Calu3 (cell line): ENCODE data around the gene UFC1. TPM values are rescaled to one million over a fixed set of nuclear protein-coding genes. Genes with fewer than 3 reads are reported as not detected.
A peak's percentile ranks its signal among the peaks of the same experiment; 100 is the strongest.

Experiments
- BruUV-seq: library from RNA; stranded (reverse); fragments of 400-500 nt; replicated peaks from 2 replicates; lab custom pipeline; 2021; lab: Mats Ljungman, UMichigan
- CTCF ChIA-PET: fragments of 300-600 bp; sonication (Branson Sonifier 250); formaldehyde crosslinking; loops from one replicate; lab custom pipeline; 2022; ENCODE audit warnings: antibody characterized with exemption; lab: Charles Lee
- DNase-seq: peaks from one replicate; pipeline ENCODE4 v3.0.0; 2022
- H3K27ac Mint-ChIP-seq: one replicate; pipeline ENCODE4 v1.8.0; 2022; ENCODE audit warnings: mixed read lengths; ENCODE audit not compliant: unreplicated experiment
- H3K27me3 Mint-ChIP-seq: one replicate; pipeline ENCODE4 v1.8.0; 2022; ENCODE audit warnings: mixed read lengths; ENCODE audit not compliant: unreplicated experiment
- H3K36me3 Mint-ChIP-seq: one replicate; pipeline ENCODE4 v1.8.0; 2022; ENCODE audit warnings: mild to moderate bottlenecking, moderate library complexity, mixed read lengths; ENCODE audit not compliant: insufficient read depth, unreplicated experiment
- H3K4me1 Mint-ChIP-seq: one replicate; pipeline ENCODE4 v1.8.0; 2022; ENCODE audit warnings: mild to moderate bottlenecking, low read depth, mixed read lengths; ENCODE audit not compliant: unreplicated experiment
- H3K4me3 Mint-ChIP-seq: one replicate; pipeline ENCODE4 v1.8.0; 2022; ENCODE audit warnings: mild to moderate bottlenecking, low read depth, moderate library complexity, mixed read lengths; ENCODE audit not compliant: unreplicated experiment
- H3K9me3 Mint-ChIP-seq: one replicate; pipeline ENCODE4 v1.8.0; 2022; ENCODE audit warnings: low read depth, mixed read lengths; ENCODE audit not compliant: unreplicated experiment
- CTCF ChIP-seq: fragments of 200-600 bp; IDR thresholded peaks from one replicate; pipeline ENCODE4 v1.8.0; 2022; ENCODE audit warnings: antibody characterized with exemption; ENCODE audit not compliant: unreplicated experiment
- intact Hi-C: fragments of 100-400 bp; cut with micrococcal nuclease; formaldehyde crosslinking; loops from one replicate; pipeline ENCODE4 v1.10.0; 2022; ENCODE audit not compliant: unreplicated experiment
- total RNA-seq: library from RNA; stranded (reverse); gene quantifications from 2 replicates; pipeline ENCODE4 v1.2.3, GENCODE V29; 2022

The UFC1 gene
- total RNA-seq, 1 experiment from 2014 or later, result 85.8 TPM

GRCh38 chr1:161159087-161159912 lies 5.5 kb downstream of the UFC1 start, which contains the start of gene USP21:
TSS of gene USP21 (plus strand) at chr1:161159500. CDS start at chr1:161160641, 1,141 bp downstream.
- intact Hi-C loops, result no loop called here
- CTCF ChIA-PET, result interaction anchor here (1.1 kb wide), 1 partner anchor 18 kb away, joined by 3 read pairs; no protein-coding TSS in a partner anchor

GRCh38 chr1:161159913-161160243 lies 6.1 kb downstream of the UFC1 start:
- no peaks in the 10 kb centered on the region for H3K9me3 Mint-ChIP-seq
- TF ChIP-seq CTCF, result no peak
- no peaks in the 10 kb centered on the region for H3K27me3 Mint-ChIP-seq
- no TSS peak for BruUV-seq
- H3K36me3 Mint-ChIP-seq, result peaks cover 66% of the 10 kb centered on the region
- intact Hi-C loops, result no loop called here
- no peak for DNase-seq
- CTCF ChIA-PET, result interaction anchor here (1.1 kb wide), 1 partner anchor 19 kb away, joined by 3 read pairs; no protein-coding TSS in a partner anchor
- peak overlapping the region; percentile 94 for H3K4me3 Mint-ChIP-seq
- H3K4me1 Mint-ChIP-seq, result peaks cover 48% of the 10 kb centered on the region
- H3K27ac Mint-ChIP-seq, result peak overlapping the region; percentile 78

More at GRCh38 chr1:161159087-161159912, 5.5 kb downstream of the UFC1 start, which contains the start of gene USP21:
- TSS peak; percentile 2 for BruUV-seq
- Mint-ChIP-seq H3K27ac (peak within 1 kb of the TSS; percentile 78), H3K4me3 (peak within 1 kb of the TSS; percentile 94), H3K9me3 (no peaks in the 10 kb centered on the region), H3K36me3 (peaks cover 66% of the 10 kb centered on the region), H3K4me1 (peaks cover 52% of the 10 kb centered on the region), H3K27me3 (no peaks in the 10 kb centered on the region)
- TF ChIP-seq CTCF, result peak; percentile 40
- peak; percentile 96 for DNase-seq

- no peaks in the 10 kb centered on the region for H3K27me3 Mint-ChIP-seq
- peak overlapping the region; percentile 94 for H3K4me3 Mint-ChIP-seq
- H3K36me3 Mint-ChIP-seq, result peaks cover 74% of the 10 kb centered on the region
- intact Hi-C loops, result no loop called here
- BruUV-seq, result no TSS peak
- H3K27ac Mint-ChIP-seq, result no peak overlapping the region
- H3K4me1 Mint-ChIP-seq, result peaks cover 40% of the 10 kb centered on the region
- no peak for DNase-seq
- no peak for TF ChIP-seq CTCF
- no peaks in the 10 kb centered on the region for H3K9me3 Mint-ChIP-seq
- CTCF ChIA-PET, result no interaction called here
Measured at GRCh38 chr1:161160671-161161145, 6.9 kb downstream of the UFC1 start.

- no peaks in the 10 kb centered on the region for H3K27me3 Mint-ChIP-seq
- no TSS peak for BruUV-seq
- TF ChIP-seq CTCF, result no peak
- peak overlapping the region; percentile 94 for H3K4me3 Mint-ChIP-seq
- DNase-seq, result no peak
- H3K27ac Mint-ChIP-seq, result no peak overlapping the region
- H3K9me3 Mint-ChIP-seq, result no peaks in the 10 kb centered on the region
- CTCF ChIA-PET, result interaction anchor here (0.6 kb wide), 1 partner anchor 11 kb away, joined by 4 read pairs; no protein-coding TSS in a partner anchor
- peaks cover 37% of the 10 kb centered on the region for H3K4me1 Mint-ChIP-seq
- intact Hi-C loops, result no loop called here
- H3K36me3 Mint-ChIP-seq, result peaks cover 80% of the 10 kb centered on the region
Measured at GRCh38 chr1:161161652-161162051, 7.9 kb downstream of the UFC1 start.
